HG03095 (cell line): ENCODE results near the gene CACNG1.

Source experiments
- ATAC-seq: cut with Tn5 transposase; IDR thresholded peaks from one replicate; pipeline ENCODE4 v1.9.1; 2021; ENCODE audit warnings: moderate library complexity; ENCODE audit not compliant: unreplicated experiment

The CACNG1 gene

GRCh38 chr17:67044016-67044772 is at the start of gene CACNG1:
Gene CACNG1, plus strand, starts transcription at chr17:67044554. Its CDS starts 107 bp downstream, at chr17:67044661.
- ATAC-seq = no peak

GRCh38 chr17:66994930-66995535 is 49.3 kb upstream of the CACNG1 start:
- ATAC-seq = no peak

DNA sequence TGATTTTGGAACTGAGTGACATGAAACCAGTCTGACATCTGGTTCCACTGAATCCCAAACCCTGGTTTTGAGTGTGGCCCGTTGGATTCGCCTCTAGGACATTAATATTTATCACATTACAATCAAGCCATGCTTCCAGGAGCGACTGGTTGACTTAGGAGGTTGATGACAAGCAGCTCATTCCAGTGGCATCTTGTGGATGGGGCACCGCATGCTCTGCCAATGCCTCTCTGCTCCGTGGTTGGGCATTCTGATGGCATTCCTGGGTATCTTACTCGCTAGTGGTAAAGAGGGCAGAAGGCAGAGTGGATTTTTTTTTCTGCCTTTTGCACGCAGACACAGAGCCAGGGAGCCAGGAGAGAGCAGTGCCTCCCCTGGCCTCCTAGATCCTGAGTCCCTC is 48.4 kb upstream of the CACNG1 start:
- ATAC-seq = no peak

- ATAC-seq = no peak
Observed at GRCh38 chr17:66996926-66997325, 47.4 kb upstream of the CACNG1 start.

DNA sequence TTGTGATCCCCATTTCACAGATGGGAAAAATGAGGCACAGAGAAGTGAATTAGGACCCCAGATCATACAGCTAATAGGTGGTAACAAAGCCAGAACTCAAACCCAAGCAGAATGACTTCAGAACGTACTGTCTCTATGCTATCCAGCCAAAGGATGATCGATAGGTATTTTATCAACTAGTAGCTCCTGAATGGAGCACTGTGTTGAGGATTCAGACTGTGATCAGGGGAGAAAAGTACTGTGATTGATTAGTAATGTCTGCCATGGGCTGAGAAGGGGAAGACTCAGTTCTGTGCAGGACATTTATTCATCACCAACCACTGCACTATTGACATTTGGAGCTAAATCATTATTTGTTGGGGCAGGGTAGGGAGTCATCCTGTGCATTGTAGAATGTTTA is 41.1 kb upstream of the CACNG1 start:
- ATAC-seq = no peak

DNA sequence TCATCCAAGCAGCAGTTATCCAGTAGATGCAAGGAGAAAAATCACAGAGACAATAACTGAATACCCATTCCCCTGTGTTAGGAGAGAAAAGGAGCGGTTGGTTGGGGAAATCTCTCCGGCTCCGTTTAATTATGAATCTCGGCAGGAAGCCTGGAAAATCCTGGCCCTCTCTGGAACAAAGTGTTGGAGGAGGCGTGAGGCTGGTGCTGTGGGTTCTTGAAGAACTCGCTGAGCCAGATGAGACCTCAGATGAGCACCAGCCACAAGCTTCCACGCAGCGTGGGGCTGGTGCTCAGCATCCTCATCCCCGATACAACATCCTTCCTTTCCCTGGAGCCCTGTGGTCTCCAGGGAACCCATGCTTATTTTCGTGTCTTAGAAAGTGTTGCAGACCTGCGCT is 40.2 kb upstream of the CACNG1 start:
- ATAC-seq = no peak

- ATAC-seq = no peak
Observed at GRCh38 chr17:67007266-67007665, 37.1 kb upstream of the CACNG1 start.

GRCh38 chr17:67008101-67008500 is 36.3 kb upstream of the CACNG1 start:
- no peak for ATAC-seq

GRCh38 chr17:67011527-67012175 is 32.7 kb upstream of the CACNG1 start:
- ATAC-seq = no peak

DNA sequence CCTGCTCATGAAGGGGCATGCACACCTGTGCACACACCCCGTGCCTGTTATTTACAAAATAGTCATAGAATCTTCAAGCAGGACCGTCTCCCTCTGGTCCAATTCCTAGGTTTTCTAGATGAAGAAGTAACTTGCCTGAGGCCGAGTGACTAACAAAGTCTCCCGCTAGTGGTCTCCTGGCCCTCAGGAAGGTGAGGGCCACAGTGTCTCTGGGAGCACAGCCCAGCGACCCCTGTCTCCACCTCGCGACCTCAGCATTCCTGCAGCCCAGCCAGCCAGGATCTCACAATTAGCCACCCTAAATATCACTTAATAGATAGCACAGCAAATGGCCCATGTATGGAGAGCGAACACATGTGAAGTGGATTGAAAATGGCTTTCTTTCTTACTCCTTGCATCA is 30.5 kb upstream of the CACNG1 start:
- no peak for ATAC-seq

DNA sequence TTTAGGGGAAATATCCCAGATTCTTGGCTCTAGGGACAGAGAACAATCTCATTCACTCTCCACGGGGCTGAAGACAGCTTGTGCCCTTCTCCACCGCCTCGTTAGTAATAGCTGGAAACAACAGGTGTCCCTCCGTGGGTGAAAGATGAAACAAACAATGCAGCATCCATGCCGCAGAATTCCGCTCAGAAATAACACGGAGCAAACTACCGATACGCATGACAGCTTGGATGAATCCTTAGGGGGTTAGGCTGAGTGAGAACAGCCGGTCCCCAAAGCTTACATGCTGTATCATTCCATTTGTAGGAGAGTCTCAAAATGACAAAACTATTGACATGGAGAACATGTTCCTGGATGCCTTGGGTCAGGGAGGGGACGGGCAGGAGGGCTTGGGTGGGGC is 29.4 kb upstream of the CACNG1 start:
- ATAC-seq = no peak

- ATAC-seq = no peak
Observed at GRCh38 chr17:67016039-67016762, 28.2 kb upstream of the CACNG1 start.

- ATAC-seq = no peak
Observed at GRCh38 chr17:67017910-67018309, 26.4 kb upstream of the CACNG1 start.

- no peak for ATAC-seq
Observed at GRCh38 chr17:67018471-67019434, 25.6 kb upstream of the CACNG1 start.

GRCh38 chr17:67019809-67020208 is 24.5 kb upstream of the CACNG1 start:
- no peak for ATAC-seq

DNA sequence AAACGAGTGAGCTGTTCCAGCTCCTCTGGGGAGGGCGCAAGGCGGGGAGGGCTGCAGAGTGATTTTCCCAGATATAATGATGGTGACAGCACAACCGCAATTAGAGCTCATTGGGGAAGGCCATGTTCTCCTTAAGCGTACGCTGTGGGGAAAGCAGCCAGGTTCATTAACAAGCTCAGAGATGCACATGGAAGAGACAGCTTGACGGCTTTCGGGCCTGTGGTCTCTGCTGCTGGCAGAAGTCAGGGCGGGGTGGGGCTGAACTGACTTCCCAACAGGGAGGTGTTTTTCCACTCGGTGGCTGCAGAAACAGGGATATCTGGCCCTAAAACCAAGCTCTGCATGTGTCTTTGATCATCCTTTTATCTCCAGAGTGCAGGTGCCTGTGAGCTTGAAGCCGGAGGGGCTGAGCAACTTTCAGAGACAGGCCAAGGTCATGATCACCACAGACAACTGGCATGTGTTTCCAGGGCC is 24.0 kb upstream of the CACNG1 start:
- ATAC-seq = no peak

- no peak for ATAC-seq
Observed at GRCh38 chr17:67021196-67021595, 23.2 kb upstream of the CACNG1 start.

GRCh38 chr17:67021743-67022450 is 22.5 kb upstream of the CACNG1 start:
- no peak for ATAC-seq

DNA sequence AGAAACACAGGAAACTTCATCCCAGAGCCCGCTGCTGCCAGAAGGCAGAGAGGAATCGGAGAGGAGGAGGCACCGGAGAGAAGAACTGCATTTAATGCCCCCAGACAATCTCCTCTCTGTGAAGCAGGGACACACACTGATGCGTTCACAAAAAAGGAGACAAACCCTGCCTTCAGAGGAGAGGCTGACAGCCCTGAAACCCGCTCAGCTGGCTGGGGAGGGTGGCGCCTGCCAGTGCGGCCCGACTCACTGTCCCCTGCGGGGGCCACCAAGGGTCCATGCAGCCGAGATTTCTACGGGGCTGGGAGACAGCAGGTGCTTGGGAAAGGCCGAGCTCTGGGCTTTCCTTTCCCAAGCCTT is 21.9 kb upstream of the CACNG1 start:
- ATAC-seq = no peak

- ATAC-seq = no peak
Observed at GRCh38 chr17:67024736-67025135, 19.6 kb upstream of the CACNG1 start.
